Measurements from ENCODE around the gene CEP44. TPM values are rescaled to one million over a fixed set of nuclear protein-coding genes. Genes with fewer than 3 reads are reported as not detected.

CEP44 gene
- total RNA-seq, 4 donors from 2014 or later: 17.0 to 30.6 (median 24.8) TPM

DNA sequence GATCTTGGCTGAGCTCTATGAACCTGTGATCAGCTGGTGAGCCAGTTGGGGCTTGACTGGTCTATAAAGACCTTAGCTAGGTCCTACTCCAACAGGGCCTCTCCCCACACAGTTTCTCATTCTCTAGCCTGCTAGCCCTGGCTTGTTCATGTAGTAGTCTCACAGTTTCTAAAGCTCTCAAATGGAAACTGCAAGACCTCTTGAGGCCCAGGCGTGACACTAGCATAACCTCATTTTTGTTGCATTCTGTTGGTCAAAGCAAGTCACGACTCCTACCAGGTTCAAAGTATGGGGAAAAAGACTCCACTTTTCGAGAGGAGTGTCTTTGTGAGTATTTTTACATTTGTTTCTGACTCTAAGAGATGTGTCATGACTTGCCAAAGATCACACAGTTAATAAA lies 50.9 kb downstream of the CEP44 start:
- DNase-seq: no peak
- Histone ChIP-seq H3K4me3 (replicated peaks in 1 of 3) (no peak overlapping the region), H3K36me3 (no peaks in the 10 kb centered on the region), H3K27me3 (no peaks in the 10 kb centered on the region), H3K9me3 (no peaks in the 10 kb centered on the region), H3K27ac (no peak overlapping the region), H3K4me1 (no peaks in the 10 kb centered on the region)
- no peak for TF ChIP-seq POLR2A (IDR thresholded peaks at IDR 0.05)
- TF ChIP-seq, protein P1, sequence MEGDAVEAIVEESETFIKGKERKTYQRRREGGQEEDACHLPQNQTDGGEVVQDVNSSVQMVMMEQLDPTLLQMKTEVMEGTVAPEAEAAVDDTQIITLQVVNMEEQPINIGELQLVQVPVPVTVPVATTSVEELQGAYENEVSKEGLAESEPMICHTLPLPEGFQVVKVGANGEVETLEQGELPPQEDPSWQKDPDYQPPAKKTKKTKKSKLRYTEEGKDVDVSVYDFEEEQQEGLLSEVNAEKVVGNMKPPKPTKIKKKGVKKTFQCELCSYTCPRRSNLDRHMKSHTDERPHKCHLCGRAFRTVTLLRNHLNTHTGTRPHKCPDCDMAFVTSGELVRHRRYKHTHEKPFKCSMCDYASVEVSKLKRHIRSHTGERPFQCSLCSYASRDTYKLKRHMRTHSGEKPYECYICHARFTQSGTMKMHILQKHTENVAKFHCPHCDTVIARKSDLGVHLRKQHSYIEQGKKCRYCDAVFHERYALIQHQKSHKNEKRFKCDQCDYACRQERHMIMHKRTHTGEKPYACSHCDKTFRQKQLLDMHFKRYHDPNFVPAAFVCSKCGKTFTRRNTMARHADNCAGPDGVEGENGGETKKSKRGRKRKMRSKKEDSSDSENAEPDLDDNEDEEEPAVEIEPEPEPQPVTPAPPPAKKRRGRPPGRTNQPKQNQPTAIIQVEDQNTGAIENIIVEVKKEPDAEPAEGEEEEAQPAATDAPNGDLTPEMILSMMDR (IDR thresholded peaks at IDR 0.05): no peak
- intact Hi-C loops (cut with DNase I): no loop called here
- WGBS, 2 donors: 88 to 93% methylated on average over 3 of the region's 3 CpGs

DNA sequence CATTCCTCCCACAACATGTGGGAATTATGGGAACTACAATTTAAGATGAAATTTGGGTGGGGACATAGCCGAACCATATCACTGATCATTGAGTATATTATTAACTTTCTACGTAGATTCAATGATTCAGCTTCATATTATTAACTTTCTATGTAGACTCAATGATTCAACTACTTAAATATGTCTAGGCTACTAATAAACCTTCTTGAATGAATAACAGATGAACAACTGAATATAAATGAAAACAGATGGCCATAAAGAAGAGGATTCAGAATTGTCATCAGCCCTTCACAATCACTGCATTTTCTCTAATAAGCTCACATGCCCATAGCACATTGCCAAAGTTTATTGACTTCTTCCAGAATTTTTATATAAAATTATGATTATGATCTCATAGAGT lies 57.0 kb downstream of the CEP44 start:
- H3K27me3 ChIP-seq: no peaks in the 10 kb centered on the region
- H3K4me1 ChIP-seq: no peaks in the 10 kb centered on the region
- H3K9me3 ChIP-seq: no peaks in the 10 kb centered on the region
- no peak for TF ChIP-seq POLR2A (IDR thresholded peaks at IDR 0.05)
- TF ChIP-seq, protein P1 (IDR thresholded peaks at IDR 0.05): no peak
- no peak for DNase-seq
- 91 to 93% methylated on average over 2 of the region's 2 CpGs for WGBS, 2 donors
- intact Hi-C loops (cut with DNase I): no loop called here
- no peaks in the 10 kb centered on the region for H3K36me3 ChIP-seq
- H3K4me3 ChIP-seq (replicated peaks in 1 of 3): no peak overlapping the region
- H3K27ac ChIP-seq: no peak overlapping the region

DNA sequence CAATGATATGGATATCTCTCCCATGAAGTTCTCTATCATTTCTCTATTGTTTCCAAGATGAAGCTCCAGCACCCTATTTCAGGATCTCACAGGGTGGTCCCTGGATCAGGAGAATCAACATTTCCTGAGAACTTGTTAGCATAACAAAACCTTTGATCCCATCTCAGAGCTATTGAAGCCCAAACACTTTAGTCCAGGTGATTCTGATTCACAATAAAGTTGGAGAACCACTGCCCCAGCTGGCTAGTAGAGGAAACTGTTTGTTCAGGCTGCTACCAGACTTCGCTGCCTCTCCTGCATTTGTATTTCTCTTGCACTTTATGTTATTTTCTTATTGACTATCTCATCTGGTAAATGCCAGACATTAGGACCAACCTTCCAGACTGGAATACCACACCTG lies 65.4 kb downstream of the CEP44 start:
- no peak for DNase-seq
- no peak overlapping the region for H3K27ac ChIP-seq
- intact Hi-C loops (cut with DNase I): no loop called here
- TF ChIP-seq, protein P1 (IDR thresholded peaks at IDR 0.05): no peak
- TF ChIP-seq POLR2A (IDR thresholded peaks at IDR 0.05): no peak
- H3K27me3 ChIP-seq: no peaks in the 10 kb centered on the region
- no peaks in the 10 kb centered on the region for H3K4me1 ChIP-seq
- H3K4me3 ChIP-seq (replicated peaks in 1 of 3): no peak overlapping the region
- H3K9me3 ChIP-seq: no peaks in the 10 kb centered on the region
- 91 to 95% methylated on average over 1 of the region's 1 CpG for WGBS, 2 donors
- no peaks in the 10 kb centered on the region for H3K36me3 ChIP-seq

DNA sequence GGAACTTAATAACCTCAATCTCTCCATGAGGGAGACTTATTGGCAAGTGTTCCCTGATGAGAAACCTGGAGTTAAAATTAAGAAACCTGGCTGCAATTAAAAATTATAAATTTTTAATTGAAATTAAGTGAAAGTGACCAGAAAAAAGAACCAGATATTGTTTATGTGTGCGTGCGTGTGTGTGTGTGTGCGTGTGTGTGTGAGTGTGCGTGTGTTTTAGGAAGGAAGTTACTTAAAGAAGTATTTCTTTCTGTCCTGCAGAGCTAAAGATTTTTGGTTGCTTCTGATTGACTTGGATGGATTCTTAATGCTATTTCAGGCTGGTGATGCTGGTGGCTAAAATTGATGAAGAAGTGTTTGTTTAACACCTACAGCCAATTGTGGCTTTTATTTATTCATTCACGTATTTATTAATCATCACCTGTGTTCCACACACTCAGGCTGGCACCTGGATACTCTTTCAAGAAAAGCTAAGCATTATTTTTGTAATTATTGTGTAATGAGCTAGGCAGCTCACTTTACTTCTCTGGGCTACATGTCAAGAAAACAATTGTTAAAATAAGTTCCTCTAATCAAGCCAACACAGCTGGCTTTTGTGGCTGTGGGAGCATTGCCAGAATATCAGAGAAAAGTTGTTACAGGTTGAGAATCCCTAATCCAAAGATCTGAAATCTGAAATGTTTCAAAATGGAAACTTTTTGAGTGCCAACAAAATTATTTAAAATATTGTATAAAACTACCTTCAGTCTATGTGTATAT lies 68.5 kb downstream of the CEP44 start:
- H3K36me3 ChIP-seq: no peaks in the 10 kb centered on the region

DNA sequence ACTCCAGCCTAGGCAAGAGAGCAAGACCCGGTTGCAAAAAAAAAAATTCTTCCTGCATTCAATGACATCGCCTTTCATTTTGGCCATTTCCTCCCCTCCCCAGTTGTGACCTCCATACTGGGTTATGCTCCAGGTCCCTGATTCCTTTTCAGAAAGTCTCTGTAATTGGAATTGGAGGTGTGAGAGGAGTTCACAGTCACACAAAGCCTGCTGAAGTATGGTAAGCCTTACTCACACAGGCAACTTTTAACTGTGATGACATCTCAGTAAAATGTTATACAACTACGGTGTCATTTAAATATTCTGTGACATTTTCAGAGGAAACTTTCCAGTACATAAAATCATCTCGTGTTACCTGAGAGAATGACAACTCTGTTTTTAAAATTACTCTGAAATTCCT lies 73.6 kb downstream of the CEP44 start:
- no peaks in the 10 kb centered on the region for H3K27me3 ChIP-seq
- TF ChIP-seq, protein P1 (IDR thresholded peaks at IDR 0.05): no peak
- no peak for TF ChIP-seq POLR2A (IDR thresholded peaks at IDR 0.05)
- H3K27ac ChIP-seq: no peak overlapping the region
- no peak for DNase-seq
- 80 to 88% methylated on average over 4 of the region's 4 CpGs for WGBS, 2 donors
- no peaks in the 10 kb centered on the region for H3K4me1 ChIP-seq
- H3K36me3 ChIP-seq: no peaks in the 10 kb centered on the region
- intact Hi-C loops (cut with DNase I): no loop called here
- H3K4me3 ChIP-seq (replicated peaks in 1 of 3): no peak overlapping the region
- no peaks in the 10 kb centered on the region for H3K9me3 ChIP-seq

More for the DNA sequence above, 68.5 kb downstream of the CEP44 start:
- 73 to 75% methylated on average over 5 of the region's 5 CpGs for WGBS, 2 donors
- no peak for DNase-seq
- Histone ChIP-seq H3K27ac (no peak overlapping the region), H3K4me3 (replicated peaks in 1 of 3) (no peak overlapping the region), H3K9me3 (no peaks in the 10 kb centered on the region), H3K4me1 (no peaks in the 10 kb centered on the region), H3K27me3 (no peaks in the 10 kb centered on the region)
- intact Hi-C loops (cut with DNase I): no loop called here
- TF ChIP-seq, protein P1 (IDR thresholded peaks at IDR 0.05): no peak
- no peak for TF ChIP-seq POLR2A (IDR thresholded peaks at IDR 0.05)

Measured in thyroid gland (tissue), 4 donors.